A673 (cell line): Measurements from ENCODE around the gene HPSE2. TPM values are rescaled to one million over a fixed set of nuclear protein-coding genes. Genes with fewer than 3 reads are reported as not detected.

Source experiments
- BruUV-seq: library from RNA; stranded (reverse); fragments of 400-500 nt; replicated peaks from 2 replicates; lab custom pipeline; 2021; lab: Mats Ljungman, UMichigan
- CTCF ChIA-PET: fragments of 300-600 bp; sonication (Branson Sonifier 250); formaldehyde crosslinking; loops from one replicate; lab custom pipeline; 2022; ENCODE audit warnings: antibody characterized with exemption; lab: Charles Lee
- POLR2A ChIA-PET: fragments of 300-600 bp; sonication (Branson Sonifier 250); formaldehyde crosslinking; loops from one replicate; lab custom pipeline; 2022; ENCODE audit warnings: antibody characterized with exemption; ENCODE audit not compliant: low non-redundant PET; lab: Charles Lee
- DNase-seq: peaks from one replicate; pipeline ENCODE4 v3.0.0-alpha.2; 2015; ENCODE audit warnings: low spot score
- H3K27ac ChIP-seq: fragments of 200-600 bp; sonication (generic); 2 replicates; pipeline ENCODE4 v1.5.1; 2016; ENCODE audit warnings: mixed run types, low read depth, mild to moderate bottlenecking, mixed read lengths, antibody characterized with exemption, low read length; ENCODE audit not compliant: poor library complexity, severe bottlenecking
- H3K27me3 ChIP-seq: fragments of 200-600 bp; sonication (generic); replicated peaks from 2 replicates; pipeline ENCODE4 v1.6.1; 2017; ENCODE audit warnings: mixed run types, low read depth, mild to moderate bottlenecking, mixed read lengths, antibody characterized with exemption, low read length; ENCODE audit not compliant: insufficient read depth, poor library complexity
- H3K36me3 ChIP-seq: fragments of 200-600 bp; sonication (generic); 2 replicates; pipeline ENCODE4 v1.6.1; 2016; ENCODE audit warnings: mixed run types, mild to moderate bottlenecking, mixed read lengths, antibody characterized with exemption, low read length; ENCODE audit not compliant: insufficient read depth, poor library complexity, severe bottlenecking
- H3K4me1 ChIP-seq: fragments of 200-600 bp; sonication (generic); 2 replicates; pipeline ENCODE4 v1.6.1; 2017; ENCODE audit warnings: mixed run types, mild to moderate bottlenecking, mixed read lengths, antibody characterized with exemption, low read length; ENCODE audit not compliant: insufficient read depth, poor library complexity, severe bottlenecking
- H3K4me3 ChIP-seq: fragments of 200-600 bp; sonication (generic); 2 replicates; pipeline ENCODE4 v1.5.1; 2016; ENCODE audit warnings: low read depth, mixed run types, mild to moderate bottlenecking, mixed read lengths, low read length; ENCODE audit not compliant: poor library complexity, severe bottlenecking
- H3K9me3 ChIP-seq: fragments of 200-600 bp; sonication (generic); 2 replicates; pipeline ENCODE4 v1.6.1; 2016; ENCODE audit warnings: mixed run types, low read depth, mild to moderate bottlenecking, mixed read lengths, antibody characterized with exemption, low read length; ENCODE audit not compliant: poor library complexity, severe bottlenecking
- EZH2 ChIP-seq: fragments of 200-600 bp; sonication (generic); IDR thresholded peaks from 2 replicates; pipeline ENCODE4 v1.6.1; 2017; ENCODE audit warnings: borderline replicate concordance, low read depth, mild to moderate bottlenecking, mixed read lengths, antibody characterized with exemption, low read length; ENCODE audit not compliant: poor library complexity, severe bottlenecking
- intact Hi-C: fragments of 100-400 bp; cut with micrococcal nuclease; formaldehyde crosslinking; loops from one replicate; pipeline ENCODE4 v1.10.0; 2022; ENCODE audit not compliant: unreplicated experiment
- total RNA-seq: library from RNA; stranded (reverse); gene quantifications from 2 replicates; pipeline ENCODE4 v1.2.3, GENCODE V29; 2021
- TF ChIP-seq, protein P1 (sequence below): fragments of 300-800, 200-600 bp; sonication (generic); conservative IDR thresholded peaks from 2 replicates; pipeline ENCODE4 v1.5.1; 2017; ENCODE audit warnings: low read depth, mild to moderate bottlenecking, antibody characterized with exemption, low read length, moderate library complexity, mixed read lengths

The HPSE2 gene
- total RNA-seq, 1 experiment from 2014 or later, result not detected

DNA sequence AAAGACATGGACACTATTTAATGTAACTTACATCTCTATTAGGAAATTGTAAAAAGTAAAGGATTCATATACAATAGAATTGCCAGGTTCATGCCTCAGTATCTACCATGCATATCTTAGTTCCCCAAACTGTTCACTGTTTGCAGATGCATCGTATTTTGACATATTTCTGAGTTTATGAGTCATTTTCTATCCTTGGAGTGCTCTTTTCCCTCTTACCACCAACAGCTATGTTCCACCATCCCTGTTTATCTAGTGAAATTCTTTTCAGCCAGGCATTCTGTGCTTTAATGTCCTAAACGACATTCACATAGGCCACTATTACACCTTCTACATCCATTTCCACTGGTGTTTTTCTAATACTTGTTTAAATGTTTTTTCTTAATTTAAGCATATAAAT, 649.6 kb downstream of the HPSE2 start:
- intact Hi-C loops, result no loop called here
- no TSS peak for BruUV-seq
- Histone ChIP-seq H3K9me3 (no peaks in the 10 kb centered on the region), H3K36me3 (no peaks in the 10 kb centered on the region), H3K4me3 (no peak overlapping the region), H3K27me3 (peaks cover 23% of the 10 kb centered on the region), H3K4me1 (no peaks in the 10 kb centered on the region), H3K27ac (no peak overlapping the region)
- TF ChIP-seq EZH2, result no peak
- TF ChIP-seq, protein P1, sequence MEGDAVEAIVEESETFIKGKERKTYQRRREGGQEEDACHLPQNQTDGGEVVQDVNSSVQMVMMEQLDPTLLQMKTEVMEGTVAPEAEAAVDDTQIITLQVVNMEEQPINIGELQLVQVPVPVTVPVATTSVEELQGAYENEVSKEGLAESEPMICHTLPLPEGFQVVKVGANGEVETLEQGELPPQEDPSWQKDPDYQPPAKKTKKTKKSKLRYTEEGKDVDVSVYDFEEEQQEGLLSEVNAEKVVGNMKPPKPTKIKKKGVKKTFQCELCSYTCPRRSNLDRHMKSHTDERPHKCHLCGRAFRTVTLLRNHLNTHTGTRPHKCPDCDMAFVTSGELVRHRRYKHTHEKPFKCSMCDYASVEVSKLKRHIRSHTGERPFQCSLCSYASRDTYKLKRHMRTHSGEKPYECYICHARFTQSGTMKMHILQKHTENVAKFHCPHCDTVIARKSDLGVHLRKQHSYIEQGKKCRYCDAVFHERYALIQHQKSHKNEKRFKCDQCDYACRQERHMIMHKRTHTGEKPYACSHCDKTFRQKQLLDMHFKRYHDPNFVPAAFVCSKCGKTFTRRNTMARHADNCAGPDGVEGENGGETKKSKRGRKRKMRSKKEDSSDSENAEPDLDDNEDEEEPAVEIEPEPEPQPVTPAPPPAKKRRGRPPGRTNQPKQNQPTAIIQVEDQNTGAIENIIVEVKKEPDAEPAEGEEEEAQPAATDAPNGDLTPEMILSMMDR, result no peak
- ChIA-PET CTCF (no interaction called here), POLR2A (no interaction called here)
- no peak for DNase-seq

DNA sequence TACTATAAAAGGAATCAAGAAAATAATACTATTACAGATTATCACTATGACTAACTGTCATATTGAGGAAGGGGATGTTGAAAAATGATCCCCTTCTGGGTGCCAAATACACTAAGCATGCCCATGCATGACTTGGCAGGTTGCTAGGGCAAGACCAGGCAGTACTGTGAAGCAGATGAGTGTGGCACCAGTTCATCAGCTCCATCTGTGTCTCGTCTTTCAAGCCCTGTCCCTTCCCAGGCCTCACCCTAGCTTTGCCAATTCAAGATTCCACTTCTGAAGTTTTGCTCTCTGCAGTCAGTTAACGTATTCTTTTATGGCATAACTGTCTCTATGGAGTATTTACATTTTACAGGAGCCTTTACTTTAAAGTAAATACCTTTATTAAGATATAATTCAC, 653.3 kb downstream of the HPSE2 start:
- DNase-seq, result no peak
- intact Hi-C loops, result no loop called here
- Histone ChIP-seq H3K27me3 (peaks cover 40% of the 10 kb centered on the region), H3K9me3 (no peaks in the 10 kb centered on the region), H3K4me1 (no peaks in the 10 kb centered on the region), H3K4me3 (no peak overlapping the region), H3K36me3 (no peaks in the 10 kb centered on the region), H3K27ac (no peak overlapping the region)
- BruUV-seq, result no TSS peak
- TF ChIP-seq EZH2, result no peak
- TF ChIP-seq, protein P1, result no peak
- POLR2A ChIA-PET, result no interaction called here
- CTCF ChIA-PET, result no interaction called here

DNA sequence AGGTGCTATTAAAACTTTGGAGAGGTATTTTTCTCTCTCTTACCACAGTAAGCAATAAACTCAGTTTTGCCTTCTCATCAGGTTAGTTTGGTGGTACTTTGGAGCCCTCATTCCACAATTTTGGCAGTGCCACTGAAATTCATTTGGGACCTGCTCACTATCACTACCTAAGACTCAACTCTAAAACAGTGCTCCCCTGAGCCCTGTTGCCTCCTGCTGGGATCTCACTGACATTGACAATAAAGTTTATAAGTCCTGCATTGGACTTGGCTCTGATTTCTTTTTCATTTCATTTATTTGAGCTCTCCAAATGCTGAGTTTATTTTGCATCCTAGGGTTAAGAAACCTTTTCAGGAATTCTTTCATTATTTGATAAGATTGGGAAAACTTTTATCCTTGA, 658.1 kb downstream of the HPSE2 start:
- H3K27ac ChIP-seq, result no peak overlapping the region
- BruUV-seq, result no TSS peak
- no peaks in the 10 kb centered on the region for H3K4me1 ChIP-seq
- peaks cover 50% of the 10 kb centered on the region for H3K27me3 ChIP-seq
- intact Hi-C loops, result no loop called here
- ChIA-PET POLR2A (no interaction called here), CTCF (no interaction called here)
- no peak overlapping the region for H3K4me3 ChIP-seq
- no peaks in the 10 kb centered on the region for H3K36me3 ChIP-seq
- DNase-seq, result no peak
- no peaks in the 10 kb centered on the region for H3K9me3 ChIP-seq
- TF ChIP-seq EZH2, result no peak
- TF ChIP-seq, protein P1, result no peak
